ENCODE results near the gene PHRF1. TPM values are rescaled to one million over a fixed set of nuclear protein-coding genes. Genes with fewer than 3 reads are reported as not detected.

PHRF1 gene
- total and polyA plus RNA-seq, 12 donors, result 8.7 to 62.3 (median 26.1) TPM

DNA sequence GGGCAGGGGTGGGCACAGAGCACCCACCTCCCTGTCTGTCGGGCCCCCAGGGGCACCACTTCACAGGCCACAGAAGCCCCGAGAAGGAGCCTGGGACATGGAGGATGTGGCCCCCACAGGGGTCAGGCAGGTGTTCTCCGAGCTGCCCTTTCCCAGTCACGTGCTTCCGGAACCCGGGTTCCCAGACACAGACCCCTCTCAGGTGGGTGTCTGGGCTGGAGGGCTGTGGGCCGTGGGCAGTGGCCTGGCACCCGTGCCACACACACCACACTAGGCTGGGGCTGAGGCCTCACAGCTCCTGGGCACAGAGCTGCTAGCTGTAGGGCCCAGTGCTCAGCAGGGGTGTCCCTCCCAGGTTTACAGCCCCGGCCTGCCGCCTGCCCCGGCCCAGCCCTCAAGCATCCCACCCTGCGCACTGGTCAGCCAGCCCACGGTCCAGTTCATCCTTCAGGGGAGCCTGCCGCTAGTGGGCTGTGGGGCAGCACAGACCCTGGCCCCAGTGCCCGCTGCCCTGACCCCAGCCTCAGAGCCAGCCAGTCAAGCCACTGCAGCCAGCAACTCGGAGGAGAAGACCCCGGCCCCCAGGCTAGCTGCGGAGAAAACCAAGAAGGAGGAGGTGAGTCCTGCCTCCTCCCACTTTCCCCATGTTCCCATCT lies 34.0 kb downstream of the PHRF1 start:
- no peak overlapping the region for H3K4me3 ChIP-seq
- intact Hi-C loops (cut with DNase I), result loop anchor here in 1 of 2 donors (5.0 kb wide), 1 partner anchor 53 kb away; no protein-coding TSS in a partner anchor
- no peak overlapping the region for H3K27ac ChIP-seq
- peaks cover 0 to 23% of the 10 kb centered on the region in 2 donors for H3K4me1 ChIP-seq (replicated peaks in 1 of 2)
- TF ChIP-seq, protein P1, sequence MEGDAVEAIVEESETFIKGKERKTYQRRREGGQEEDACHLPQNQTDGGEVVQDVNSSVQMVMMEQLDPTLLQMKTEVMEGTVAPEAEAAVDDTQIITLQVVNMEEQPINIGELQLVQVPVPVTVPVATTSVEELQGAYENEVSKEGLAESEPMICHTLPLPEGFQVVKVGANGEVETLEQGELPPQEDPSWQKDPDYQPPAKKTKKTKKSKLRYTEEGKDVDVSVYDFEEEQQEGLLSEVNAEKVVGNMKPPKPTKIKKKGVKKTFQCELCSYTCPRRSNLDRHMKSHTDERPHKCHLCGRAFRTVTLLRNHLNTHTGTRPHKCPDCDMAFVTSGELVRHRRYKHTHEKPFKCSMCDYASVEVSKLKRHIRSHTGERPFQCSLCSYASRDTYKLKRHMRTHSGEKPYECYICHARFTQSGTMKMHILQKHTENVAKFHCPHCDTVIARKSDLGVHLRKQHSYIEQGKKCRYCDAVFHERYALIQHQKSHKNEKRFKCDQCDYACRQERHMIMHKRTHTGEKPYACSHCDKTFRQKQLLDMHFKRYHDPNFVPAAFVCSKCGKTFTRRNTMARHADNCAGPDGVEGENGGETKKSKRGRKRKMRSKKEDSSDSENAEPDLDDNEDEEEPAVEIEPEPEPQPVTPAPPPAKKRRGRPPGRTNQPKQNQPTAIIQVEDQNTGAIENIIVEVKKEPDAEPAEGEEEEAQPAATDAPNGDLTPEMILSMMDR (IDR thresholded peaks at IDR 0.05), result no peak
- no peak for TF ChIP-seq POLR2A (IDR thresholded peaks at IDR 0.05)
- no peaks in the 10 kb centered on the region for H3K9me3 ChIP-seq (replicated peaks in 1 of 3)
- WGBS, 4 donors, result 92 to 95% (median 93%) methylated on average over 8 to 18 of the region's 18 CpGs
- H3K36me3 ChIP-seq (replicated peaks in 1 of 2), result peaks cover 0 to 84% of the 10 kb centered on the region in 2 donors
- H3K27me3 ChIP-seq, result no peaks in the 10 kb centered on the region
- no peak for DNase-seq

DNA sequence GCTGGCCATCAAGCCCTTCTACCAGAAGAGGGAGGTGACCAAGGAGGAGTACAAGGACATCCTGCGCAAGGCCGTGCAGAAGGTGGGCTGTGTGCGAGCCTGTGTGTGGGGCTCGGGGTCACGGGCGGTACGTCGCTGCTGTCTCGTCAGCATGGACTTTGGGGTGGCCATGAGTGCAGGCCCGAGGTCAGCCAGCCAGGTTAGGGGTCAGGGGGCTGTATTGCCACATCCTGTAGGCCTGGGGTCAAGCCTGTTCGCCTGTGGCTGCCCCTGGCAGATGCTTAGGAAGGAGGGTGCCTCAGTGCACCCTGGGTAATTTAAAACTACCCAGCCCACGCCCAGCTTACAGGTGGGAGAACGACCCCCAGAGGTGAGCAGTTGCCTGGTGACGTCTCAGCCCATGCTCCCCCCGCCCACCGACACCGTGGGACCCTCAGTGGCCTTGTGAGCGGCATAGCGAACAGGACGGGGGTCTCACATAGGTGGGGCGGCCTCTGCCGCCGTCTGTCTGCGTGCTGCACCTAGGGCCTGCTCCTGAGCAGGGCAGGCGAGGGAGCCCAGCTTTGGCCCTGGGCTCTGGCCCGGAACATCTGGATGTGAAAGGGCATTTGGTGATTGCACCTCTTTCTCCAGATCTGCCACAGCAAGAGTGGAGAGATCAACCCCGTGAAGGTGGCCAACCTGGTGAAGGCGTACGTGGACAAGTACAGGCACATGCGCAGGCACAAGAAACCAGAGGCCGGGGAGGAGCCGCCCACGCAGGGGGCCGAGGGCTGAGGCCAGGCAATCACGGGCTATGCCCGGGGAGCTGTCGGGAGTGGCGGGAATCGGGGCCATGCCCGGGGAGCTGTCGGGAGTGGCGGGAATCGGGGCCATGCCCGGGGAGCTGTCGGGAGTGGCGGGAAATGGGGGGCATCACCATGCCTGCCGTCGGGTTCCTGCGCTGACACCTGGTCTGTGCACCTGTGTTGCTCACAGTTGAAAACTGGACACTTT lies 35.0 kb downstream of the PHRF1 start:
- no peak for DNase-seq
- H3K36me3 ChIP-seq (replicated peaks in 1 of 2), result peaks cover 0 to 76% of the 10 kb centered on the region in 2 donors
- WGBS, 4 donors, result 84 to 91% (median 89%) methylated on average over 25 to 49 of the region's 49 CpGs
- H3K4me3 ChIP-seq, result no peak overlapping the region
- TF ChIP-seq, protein P1 (IDR thresholded peaks at IDR 0.05), result no peak
- no peak for TF ChIP-seq POLR2A (IDR thresholded peaks at IDR 0.05)
- H3K27ac ChIP-seq, result no peak overlapping the region
- intact Hi-C loops (cut with DNase I), result loop anchor here in 1 of 2 donors (5.0 kb wide), 1 partner anchor 54 kb away; no protein-coding TSS in a partner anchor
- H3K9me3 ChIP-seq (replicated peaks in 1 of 3), result no peaks in the 10 kb centered on the region
- peaks cover 0 to 24% of the 10 kb centered on the region in 2 donors for H3K4me1 ChIP-seq (replicated peaks in 1 of 2)
- no peaks in the 10 kb centered on the region for H3K27me3 ChIP-seq

DNA sequence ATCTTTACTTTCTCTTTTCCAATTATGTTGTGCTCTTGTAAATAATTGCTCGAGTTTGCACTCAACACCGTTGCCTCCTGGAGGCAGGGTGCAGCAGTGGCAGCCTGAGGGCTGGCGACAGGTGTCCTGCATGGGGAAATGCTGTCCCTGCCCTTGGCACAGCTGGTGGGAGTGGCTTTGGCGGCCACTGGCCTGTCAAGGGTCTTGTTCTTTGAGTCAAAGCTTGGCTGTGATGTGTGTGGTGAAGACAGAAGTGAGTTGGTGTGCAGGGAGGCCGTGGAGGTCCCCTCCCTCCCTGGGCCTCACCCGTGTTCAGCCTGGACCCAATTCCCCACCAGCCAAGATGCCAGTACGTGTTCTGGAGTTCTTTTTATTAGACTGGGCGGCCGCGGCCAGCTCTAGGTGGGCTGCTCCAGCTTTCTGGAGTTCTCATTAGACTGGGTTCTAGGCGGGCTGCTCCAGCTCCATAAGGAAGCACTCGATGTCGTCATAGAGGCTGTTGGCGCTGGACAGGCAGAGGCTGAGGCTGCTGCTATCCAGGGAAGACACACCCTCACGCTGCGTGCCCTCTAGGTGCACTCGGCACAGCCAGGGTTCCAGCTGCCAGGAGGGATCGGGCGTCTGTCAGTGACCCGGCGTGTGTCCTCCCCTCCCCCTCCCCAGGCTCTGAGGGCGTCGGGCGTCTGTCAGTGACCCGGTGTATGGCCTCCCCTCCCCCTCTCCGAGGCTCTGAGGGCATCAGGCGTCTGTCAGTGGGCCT lies 36.1 kb downstream of the PHRF1 start:
- Histone ChIP-seq H3K27me3 (no peaks in the 10 kb centered on the region), H3K4me1 (replicated peaks in 1 of 2) (peaks cover 0 to 24% of the 10 kb centered on the region in 2 donors), H3K36me3 (replicated peaks in 1 of 2) (peaks cover 0 to 66% of the 10 kb centered on the region in 2 donors), H3K4me3 (no peak overlapping the region), H3K27ac (no peak overlapping the region), H3K9me3 (replicated peaks in 1 of 3) (no peaks in the 10 kb centered on the region)
- WGBS, 4 donors, result 74 to 84% (median 80%) methylated on average over 10 to 27 of the region's 27 CpGs
- intact Hi-C loops (cut with DNase I), result loop anchor here in 1 of 2 donors (5.0 kb wide), 1 partner anchor 55 kb away; no protein-coding TSS in a partner anchor
- no peak for TF ChIP-seq POLR2A (IDR thresholded peaks at IDR 0.05)
- TF ChIP-seq, protein P1 (IDR thresholded peaks at IDR 0.05), result peak in 2 of 6 experiments; percentile 13 to 15
- DNase-seq, result no peak

Measured in adrenal gland (tissue), 12 donors.